Stomach (tissue), 9 donors: ENCODE data around the gene LRRC70. TPM values are rescaled to one million over a fixed set of nuclear protein-coding genes. Genes with fewer than 3 reads are reported as not detected.

ENCODE experiments used
- DNase-seq, 2 donors: peaks; one replicate each; pipeline versions ENCODE4 v3.0.0 to v3.0.0-alpha.2; 2013 to 2019
- H3K27ac ChIP-seq, 5 donors: fragments of 200-600 bp in 4 of 5; sonication (generic) in 4 of 5; one replicate each; pipeline ENCODE4 v1.5.1; 2013 to 2019; ENCODE audit warnings: mild to moderate bottlenecking in 1 of 5, moderate library complexity in 1 of 5
- H3K27me3 ChIP-seq, 3 donors: fragments of 200-600 bp; sonication (generic); one replicate each; pipeline ENCODE4 v1.5.1; 2017 to 2019; ENCODE audit warnings: mixed run types in 1 of 3
- H3K36me3 ChIP-seq, 4 donors: fragments of 200-600 bp; sonication (generic); 1 replicate in 3 of 4; 2 replicates in 1 of 4; pipeline ENCODE4 v1.5.1; 2016 to 2019
- H3K4me1 ChIP-seq, 4 donors: fragments of 200-600 bp; sonication (generic); one replicate each; pipeline ENCODE4 v1.5.1; 2016 to 2019
- H3K4me3 ChIP-seq, 4 donors: fragments of 200-600 bp; sonication (generic) in 3 of 4; one replicate each; pipeline ENCODE4 v1.5.1; 2016 to 2019; ENCODE audit warnings: mild to moderate bottlenecking in 1 of 4
- H3K9me3 ChIP-seq, 4 donors: fragments of 200-600 bp; sonication (generic); one replicate each; pipeline ENCODE4 v1.5.1; 2016 to 2019
- CTCF ChIP-seq, 7 experiments: fragments of 450-650 bp in 4 of 7; fragments of 200-600 bp in 3 of 7; sonication (generic) in 3 of 7; IDR thresholded peaks; one replicate each; pipeline ENCODE4 v1.5.1; 2016 to 2019; ENCODE audit warnings: antibody characterized with exemption in 7 of 7, control low read depth in 2 of 7, mild to moderate bottlenecking in 1 of 7
- EP300 ChIP-seq: sonication (generic); formaldehyde crosslinking; IDR thresholded peaks from one replicate; pipeline ENCODE4 v1.6.1; 2017; ENCODE audit warnings: antibody characterized with exemption
- POLR2A ChIP-seq, 4 donors: fragments of 450-650 bp; IDR thresholded peaks; one replicate each; pipeline ENCODE4 v1.6.1; 2016; ENCODE audit warnings: antibody characterized with exemption in 4 of 4, control low read depth in 2 of 4, mild to moderate bottlenecking in 1 of 4, moderate library complexity in 1 of 4
- POLR2AphosphoS5 ChIP-seq, 3 donors: sonication (generic); formaldehyde crosslinking; IDR thresholded peaks; one replicate each; pipeline ENCODE4 v1.6.1; 2016; ENCODE audit warnings: antibody characterized with exemption in 3 of 3
- WGBS, 5 donors: extraction: QIAGEN DNeasy Blood & Tissue Kit in 3 of 5; methylation state at CpG; one replicate each; pipeline versions ENCODE4 v1.1.5 to v1.1.7; 2013 to 2018; 5-methylcytosine and 5-hydroxymethylcytosine counted together
- intact Hi-C: fragments of 100-400 bp; cut with DNase I; formaldehyde crosslinking; loops from one replicate; pipeline ENCODE4 v1.15.1; 2023; ENCODE audit warnings: low total_unique reads
- polyA plus RNA-seq, 3 donors: library from polyadenylated mRNA; stranded (reverse); fragments of 200-250 nt; gene quantifications; one replicate each; pipeline ENCODE4 v1.2.3, GENCODE V29; 2013
- total RNA-seq, 5 donors: library from RNA; depleted of rRNA; stranded (reverse); fragments of >200 nt; gene quantifications; one replicate each; pipeline versions ENCODE4 v1.1.0 to v1.2.3, GENCODE V29; 2014 to 2016
- donor health status: healthy with polysubstance abuse.
- donor health status: Bipolar disorder and iron deficiency.
- donor health status: healthy.

LRRC70 gene
- total and polyA plus RNA-seq, 8 donors, result 0.68 to 22.8 (median 5.3) TPM; not detected in 2

GRCh38 chr5:62577488-62577887, 1.1 kb upstream of the LRRC70 start:
- peaks cover 0 to 11% (median 5%) of the 10 kb centered on the region in 4 donors for H3K36me3 ChIP-seq
- H3K4me1 ChIP-seq, result no peaks in the 10 kb centered on the region
- DNase-seq, result no peak
- 94 to 99% (median 95%) methylated on average over 1 of the region's 1 CpG for WGBS, 5 donors
- no peak overlapping the region for H3K27ac ChIP-seq
- intact Hi-C loops, result no loop called here
- H3K9me3 ChIP-seq, result no peaks in the 10 kb centered on the region
- H3K4me3 ChIP-seq, result no peak overlapping the region
- TF ChIP-seq POLR2AphosphoS5 (IDR thresholded peaks at IDR 0.05) (no peak), CTCF (IDR thresholded peaks at IDR 0.05) (no peak), EP300 (no peak), POLR2A (IDR thresholded peaks at IDR 0.05) (no peak)
- no peaks in the 10 kb centered on the region for H3K27me3 ChIP-seq

- Histone ChIP-seq H3K4me3 (peak overlapping the region in 1 of 4 donors; percentile 2), H3K36me3 (peaks cover 0 to 11% (median 5%) of the 10 kb centered on the region in 4 donors), H3K4me1 (no peaks in the 10 kb centered on the region), H3K27me3 (no peaks in the 10 kb centered on the region), H3K27ac (no peak overlapping the region), H3K9me3 (no peaks in the 10 kb centered on the region)
- WGBS, 5 donors, result 86 to 92% (median 88%) methylated on average over 5 of the region's 5 CpGs
- no peak for DNase-seq
- intact Hi-C loops, result no loop called here
- TF ChIP-seq POLR2A (IDR thresholded peaks at IDR 0.05) (no peak), POLR2AphosphoS5 (IDR thresholded peaks at IDR 0.05) (no peak), CTCF (IDR thresholded peaks at IDR 0.05) (no peak), EP300 (no peak)
Measured at GRCh38 chr5:62579761-62580160, 1.1 kb downstream of the LRRC70 start.

- no peak overlapping the region for H3K4me3 ChIP-seq
- no peak overlapping the region for H3K27ac ChIP-seq
- DNase-seq, result no peak
- intact Hi-C loops, result no loop called here
- no peaks in the 10 kb centered on the region for H3K27me3 ChIP-seq
- no peaks in the 10 kb centered on the region for H3K9me3 ChIP-seq
- WGBS, 5 donors, result 79 to 86% (median 83%) methylated on average over 8 of the region's 8 CpGs
- H3K36me3 ChIP-seq, result peaks cover 0 to 10% (median 3%) of the 10 kb centered on the region in 4 donors
- peaks cover 0 to 10% (median 0%) of the 10 kb centered on the region in 4 donors for H3K4me1 ChIP-seq
- TF ChIP-seq POLR2A (IDR thresholded peaks at IDR 0.05) (no peak), CTCF (IDR thresholded peaks at IDR 0.05) (no peak), EP300 (no peak), POLR2AphosphoS5 (IDR thresholded peaks at IDR 0.05) (no peak)
Measured at GRCh38 chr5:62581836-62582597, 3.4 kb downstream of the LRRC70 start.

- TF ChIP-seq EP300, result no peak
- no peak for TF ChIP-seq CTCF (IDR thresholded peaks at IDR 0.05)
- no peak for TF ChIP-seq POLR2AphosphoS5 (IDR thresholded peaks at IDR 0.05)
- no peak for TF ChIP-seq POLR2A (IDR thresholded peaks at IDR 0.05)
- 96 to 100% (median 98%) methylated on average over 3 of the region's 3 CpGs for WGBS, 5 donors
- intact Hi-C loops, result no loop called here
Measured at GRCh38 chr5:62584391-62584790, 5.8 kb downstream of the LRRC70 start.

More at GRCh38 chr5:62584391-62584790, 5.8 kb downstream of the LRRC70 start:
- H3K9me3 ChIP-seq, result no peaks in the 10 kb centered on the region
- H3K4me3 ChIP-seq, result no peak overlapping the region
- no peaks in the 10 kb centered on the region for H3K27me3 ChIP-seq
- peaks cover 0 to 15% (median 12%) of the 10 kb centered on the region in 4 donors for H3K36me3 ChIP-seq
- H3K27ac ChIP-seq, result no peak overlapping the region
- no peak for DNase-seq
- peaks cover 0 to 10% (median 0%) of the 10 kb centered on the region in 4 donors for H3K4me1 ChIP-seq
